Stomach smooth muscle (tissue), 2 donors: ENCODE results near the gene KIAA0319L.

ENCODE experiments used
- H3K27ac ChIP-seq: one replicate; pipeline ENCODE4 v1.7.0; 2013; ENCODE audit warnings: mild to moderate bottlenecking, low read length, inconsistent platforms
- H3K27me3 ChIP-seq, 2 donors: one replicate each; pipeline ENCODE4 v1.7.0; 2013; ENCODE audit warnings: low read length in 2 of 2; ENCODE audit not compliant: insufficient read depth in 2 of 2, control insufficient read depth in 1 of 2
- H3K36me3 ChIP-seq, 2 donors: one replicate each; pipeline ENCODE4 v1.7.0; 2013; ENCODE audit warnings: low read length in 2 of 2; ENCODE audit not compliant: control insufficient read depth in 2 of 2, insufficient read depth in 2 of 2
- H3K4me1 ChIP-seq: one replicate; pipeline ENCODE4 v1.7.0; 2013; ENCODE audit warnings: low read length; ENCODE audit not compliant: control insufficient read depth, insufficient read depth
- H3K4me3 ChIP-seq, 2 donors: one replicate each; pipeline ENCODE4 v1.7.0; 2013; ENCODE audit warnings: low read length in 2 of 2
- H3K9ac ChIP-seq, 2 donors: one replicate each; pipeline ENCODE4 v1.7.0; 2013; ENCODE audit warnings: low read length in 2 of 2, mild to moderate bottlenecking in 1 of 2
- H3K9me3 ChIP-seq, 2 donors: one replicate each; pipeline ENCODE4 v1.7.0; 2013; ENCODE audit warnings: low read length in 2 of 2; ENCODE audit not compliant: control insufficient read depth in 2 of 2
- donor health status: healthy.
- donor health status: Pancreatic carcinoma.

The KIAA0319L gene

DNA sequence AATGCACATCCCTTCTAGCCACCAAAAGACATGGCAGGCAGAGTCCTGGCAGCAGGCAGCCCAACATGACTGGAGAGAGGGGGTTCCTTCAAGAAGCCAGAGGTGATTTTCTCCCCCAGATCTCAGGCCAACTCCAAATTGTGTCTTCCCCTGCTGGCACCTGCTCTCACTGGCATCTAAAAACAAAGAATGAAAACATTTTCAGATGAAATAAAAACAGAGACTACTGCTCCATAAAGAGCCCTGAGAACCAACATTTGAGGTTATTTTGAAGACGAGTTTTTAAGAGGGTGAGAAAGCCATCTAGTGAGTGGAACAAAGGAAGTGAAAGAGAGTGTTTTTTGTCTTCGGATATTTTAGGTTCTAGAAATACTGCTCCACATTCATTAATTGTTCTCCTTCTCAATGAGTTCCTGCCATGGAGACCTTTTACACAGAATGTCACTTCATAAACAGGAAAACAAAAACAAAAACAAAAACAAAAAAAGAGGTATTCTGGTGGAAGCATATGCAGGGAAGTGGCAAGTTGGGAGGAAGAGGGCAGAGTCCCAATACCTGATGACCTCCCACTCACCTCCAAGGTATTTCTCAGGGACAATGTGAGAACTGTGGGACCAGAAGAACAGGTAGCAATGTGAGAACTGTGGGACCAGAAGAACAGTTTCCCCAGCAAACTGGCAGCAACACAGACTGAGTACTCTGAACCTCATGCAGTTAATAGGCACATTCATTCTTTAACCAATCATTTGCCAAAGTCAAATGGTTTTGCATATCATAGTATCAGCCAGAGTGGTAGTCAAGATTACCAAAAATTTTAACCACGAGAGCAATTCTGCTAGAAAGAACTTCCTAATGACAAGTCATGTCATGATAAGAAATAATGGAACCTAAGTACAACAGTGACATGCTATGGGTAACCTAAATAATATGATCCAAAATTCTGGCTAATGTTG, 50.0 kb downstream of the KIAA0319L start:
- H3K4me3 ChIP-seq = no peak overlapping the region
- no peaks in the 10 kb centered on the region for H3K27me3 ChIP-seq
- H3K9me3 ChIP-seq = no peaks in the 10 kb centered on the region
- H3K9ac ChIP-seq = no peak overlapping the region
- H3K4me1 ChIP-seq = peaks cover 4% of the 10 kb centered on the region
- no peak overlapping the region for H3K27ac ChIP-seq
- peaks cover 9 to 10% of the 10 kb centered on the region in 2 donors for H3K36me3 ChIP-seq

DNA sequence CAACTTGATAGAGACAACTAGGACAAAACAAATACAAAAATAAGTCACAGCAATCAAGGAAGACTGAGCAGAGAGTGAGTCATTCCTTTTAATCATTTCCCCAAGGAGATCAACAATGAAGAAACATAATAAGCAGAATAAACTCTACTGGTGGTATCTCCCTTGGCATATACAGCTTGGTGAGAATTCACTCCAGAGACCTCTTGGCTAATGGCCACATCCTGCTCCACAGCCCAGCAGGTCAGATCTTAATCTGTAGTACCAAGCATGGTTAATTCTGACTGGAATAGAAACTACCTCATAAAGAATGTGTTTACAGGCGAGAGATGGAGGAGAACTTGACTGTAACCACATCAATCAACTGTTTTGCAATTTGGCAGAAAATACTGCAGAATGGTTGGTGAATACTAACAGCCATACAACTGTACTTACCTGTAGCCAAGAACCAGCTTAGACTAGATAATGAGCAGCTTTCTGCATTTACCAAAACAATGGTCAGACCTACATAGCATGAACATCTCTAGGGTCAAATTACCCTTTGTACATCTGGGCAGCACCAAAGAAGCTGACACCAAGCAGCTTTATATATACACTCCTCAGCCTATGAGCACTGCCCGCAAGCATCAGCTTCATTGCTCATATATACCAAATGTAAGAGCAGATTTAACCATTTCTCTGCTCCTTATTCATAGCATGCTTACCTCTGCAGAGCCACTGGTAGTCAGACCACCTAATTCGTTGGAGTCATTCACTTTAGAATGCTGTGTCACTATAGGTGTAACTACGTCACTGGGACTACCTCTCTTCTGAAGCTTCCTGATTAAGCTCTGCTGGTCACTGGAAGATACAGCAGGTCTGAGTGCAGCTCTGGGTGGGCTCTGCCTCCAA, 51.0 kb downstream of the KIAA0319L start:
- Histone ChIP-seq H3K9me3 (no peaks in the 10 kb centered on the region), H3K9ac (no peak overlapping the region), H3K27ac (no peak overlapping the region), H3K4me1 (peaks cover 4% of the 10 kb centered on the region), H3K27me3 (no peaks in the 10 kb centered on the region), H3K4me3 (no peak overlapping the region), H3K36me3 (peaks cover 9 to 10% of the 10 kb centered on the region in 2 donors)

DNA sequence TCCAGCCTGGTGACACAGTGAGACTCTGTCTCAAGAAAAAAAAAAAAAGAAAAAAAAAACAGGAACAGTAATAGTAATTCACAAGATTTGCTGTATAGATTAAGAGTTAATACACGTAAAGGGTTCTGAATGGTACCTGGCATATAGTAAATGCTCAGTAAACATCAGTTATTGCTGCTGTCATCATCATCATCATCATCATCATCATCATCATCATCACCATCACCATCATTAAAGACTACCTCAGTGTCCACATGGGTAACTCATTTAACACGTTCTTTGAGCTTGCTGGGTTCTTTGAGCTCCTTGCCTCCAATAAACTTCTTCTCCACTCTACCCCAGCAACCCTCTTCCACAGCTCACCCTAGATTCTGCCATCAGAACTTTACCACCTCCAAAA, 55.0 kb downstream of the KIAA0319L start:
- Histone ChIP-seq H3K9me3 (no peaks in the 10 kb centered on the region), H3K4me3 (no peak overlapping the region), H3K4me1 (no peaks in the 10 kb centered on the region), H3K27me3 (no peaks in the 10 kb centered on the region), H3K36me3 (peaks cover 9 to 10% of the 10 kb centered on the region in 2 donors), H3K27ac (no peak overlapping the region), H3K9ac (no peak overlapping the region)

DNA sequence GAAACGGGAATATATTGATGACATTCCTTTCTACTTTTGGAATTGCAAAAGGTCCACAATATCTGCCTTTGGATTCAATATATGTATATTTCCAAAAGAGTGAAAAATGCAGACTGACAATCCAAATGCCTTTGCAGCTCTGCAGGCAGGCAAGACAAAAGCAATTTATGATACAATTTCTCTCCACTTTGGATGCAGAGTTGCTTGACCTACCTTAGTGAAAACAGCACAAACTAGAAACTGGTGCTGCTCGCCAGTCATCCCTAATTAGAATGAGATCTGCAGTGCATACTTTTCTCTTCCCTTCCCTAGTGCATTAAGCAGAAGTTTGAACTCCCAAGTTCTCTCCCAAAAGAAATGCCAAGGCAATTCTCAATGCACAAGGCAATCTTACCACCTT, 56.8 kb downstream of the KIAA0319L start:
- Histone ChIP-seq H3K9ac (no peak overlapping the region), H3K4me1 (no peaks in the 10 kb centered on the region), H3K27ac (no peak overlapping the region), H3K27me3 (no peaks in the 10 kb centered on the region), H3K9me3 (no peaks in the 10 kb centered on the region), H3K36me3 (no peaks in the 10 kb centered on the region), H3K4me3 (no peak overlapping the region)

DNA sequence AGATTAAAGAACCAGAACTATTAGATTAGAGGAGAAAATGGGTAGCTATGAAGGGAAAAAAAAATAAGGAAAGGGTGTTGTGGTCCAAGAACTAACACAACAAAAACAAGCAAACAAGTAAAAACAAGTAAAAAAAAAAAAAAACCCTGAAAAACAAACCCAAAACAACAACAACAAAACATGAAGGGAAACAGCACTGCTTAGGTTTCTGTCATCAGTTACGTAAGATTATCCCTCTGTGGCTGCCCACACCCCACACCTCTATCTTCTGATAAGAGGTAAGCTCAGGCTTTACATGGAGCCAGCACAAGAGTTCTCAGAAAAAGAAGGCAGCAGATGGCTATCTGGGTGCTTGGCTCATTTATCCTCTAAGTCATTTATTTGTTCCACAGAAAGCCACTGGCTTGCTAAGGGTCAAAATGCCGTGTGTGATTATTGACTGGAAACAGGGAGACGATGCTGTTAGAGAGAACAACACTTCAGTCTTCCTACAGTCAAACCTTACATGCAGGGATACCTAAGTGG, 57.5 kb downstream of the KIAA0319L start:
- no peak overlapping the region for H3K9ac ChIP-seq
- H3K9me3 ChIP-seq = no peaks in the 10 kb centered on the region
- no peaks in the 10 kb centered on the region for H3K4me1 ChIP-seq
- no peaks in the 10 kb centered on the region for H3K27me3 ChIP-seq
- no peak overlapping the region for H3K27ac ChIP-seq
- H3K4me3 ChIP-seq = no peak overlapping the region
- H3K36me3 ChIP-seq = no peaks in the 10 kb centered on the region

DNA sequence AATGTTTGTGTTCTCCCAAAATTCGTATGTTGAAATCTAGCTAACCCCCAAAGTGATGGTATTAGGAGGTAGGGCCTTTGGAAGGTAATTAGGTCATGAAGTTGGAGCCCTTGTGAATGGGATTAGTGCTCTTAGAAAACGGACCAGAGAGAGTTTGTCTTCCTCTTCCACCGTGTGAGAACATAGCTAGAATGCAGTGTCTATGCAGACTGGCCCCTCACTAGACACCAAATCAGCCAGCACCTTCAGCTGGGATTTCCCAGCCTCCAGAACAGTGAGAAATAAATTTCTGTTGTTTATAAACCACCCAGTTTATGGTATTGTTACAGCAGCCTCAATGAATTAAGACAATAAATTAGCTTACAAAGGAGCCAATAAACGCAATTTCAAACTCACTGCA, 58.0 kb downstream of the KIAA0319L start:
- Histone ChIP-seq H3K36me3 (no peaks in the 10 kb centered on the region), H3K27me3 (no peaks in the 10 kb centered on the region), H3K9me3 (no peaks in the 10 kb centered on the region), H3K4me1 (no peaks in the 10 kb centered on the region), H3K4me3 (no peak overlapping the region), H3K27ac (no peak overlapping the region), H3K9ac (no peak overlapping the region)

DNA sequence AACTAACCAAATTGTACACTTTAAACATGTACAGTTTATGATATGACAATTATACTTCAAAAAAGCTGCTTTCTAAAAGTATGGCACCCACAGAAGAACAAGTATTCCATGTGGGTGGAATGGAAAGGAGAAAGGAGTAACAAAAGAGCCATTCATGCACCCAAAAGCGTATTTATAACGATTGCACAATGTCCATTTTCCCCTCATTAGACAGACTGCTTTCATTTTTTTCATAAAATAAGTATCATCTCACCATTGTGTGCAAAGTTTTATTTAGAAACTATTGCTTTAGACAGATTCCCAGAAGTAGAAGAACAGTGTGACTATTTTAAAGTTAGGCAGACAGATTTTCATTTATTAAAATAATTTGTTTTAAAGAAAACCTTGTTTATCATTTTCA, 59.6 kb downstream of the KIAA0319L start:
- H3K27ac ChIP-seq = no peak overlapping the region
- no peaks in the 10 kb centered on the region for H3K9me3 ChIP-seq
- H3K4me3 ChIP-seq = no peak overlapping the region

DNA sequence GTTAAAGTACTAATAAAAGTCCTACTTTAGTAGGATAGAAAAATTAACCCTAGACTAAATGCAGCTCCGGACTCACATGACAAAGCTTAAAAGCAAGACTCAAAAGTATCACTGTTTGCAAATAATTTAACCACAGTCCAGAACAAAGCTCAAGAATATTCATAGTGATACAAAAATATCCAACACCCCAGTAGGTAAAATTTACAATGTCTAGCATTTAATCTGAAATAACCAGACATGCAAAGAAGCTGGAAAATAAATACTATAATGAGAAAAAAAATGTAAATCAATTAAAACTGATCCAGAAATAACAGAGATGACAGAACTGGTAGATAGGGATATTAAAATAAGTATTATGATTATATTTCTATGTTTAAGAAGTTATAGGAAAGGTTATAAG, 67.0 kb downstream of the KIAA0319L start:
- Histone ChIP-seq H3K36me3 (no peaks in the 10 kb centered on the region), H3K4me3 (no peak overlapping the region), H3K4me1 (no peaks in the 10 kb centered on the region), H3K27me3 (no peaks in the 10 kb centered on the region), H3K27ac (no peak overlapping the region), H3K9ac (no peak overlapping the region), H3K9me3 (no peaks in the 10 kb centered on the region)

More for the DNA sequence above, 59.6 kb downstream of the KIAA0319L start:
- Histone ChIP-seq H3K27me3 (no peaks in the 10 kb centered on the region), H3K4me1 (no peaks in the 10 kb centered on the region), H3K36me3 (no peaks in the 10 kb centered on the region), H3K9ac (no peak overlapping the region)

DNA sequence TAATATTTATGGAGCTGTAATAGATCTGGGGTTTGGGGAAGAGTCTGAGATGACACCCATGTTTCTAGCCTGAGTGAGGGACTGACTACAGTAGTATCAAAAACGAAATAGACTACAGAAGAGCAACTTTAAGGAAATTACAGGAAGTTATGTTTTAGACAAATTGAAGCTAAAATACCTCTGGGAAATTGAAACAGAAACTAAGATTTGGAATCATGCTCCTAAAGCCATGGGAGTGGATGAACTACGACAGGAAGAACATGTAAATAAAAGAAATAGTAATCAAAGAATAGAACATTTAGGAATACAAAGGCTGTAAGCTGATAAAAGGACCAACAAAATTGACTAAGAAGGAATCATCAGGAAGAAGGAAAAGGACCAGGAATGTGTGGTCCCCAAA, 68.9 kb downstream of the KIAA0319L start:
- no peak overlapping the region for H3K9ac ChIP-seq
- peak overlapping the region in 1 of 2 donors; percentile 8 for H3K4me3 ChIP-seq
- no peaks in the 10 kb centered on the region for H3K27me3 ChIP-seq
- no peaks in the 10 kb centered on the region for H3K36me3 ChIP-seq
- H3K9me3 ChIP-seq = no peaks in the 10 kb centered on the region
- H3K27ac ChIP-seq = no peak overlapping the region
- H3K4me1 ChIP-seq = no peaks in the 10 kb centered on the region

DNA sequence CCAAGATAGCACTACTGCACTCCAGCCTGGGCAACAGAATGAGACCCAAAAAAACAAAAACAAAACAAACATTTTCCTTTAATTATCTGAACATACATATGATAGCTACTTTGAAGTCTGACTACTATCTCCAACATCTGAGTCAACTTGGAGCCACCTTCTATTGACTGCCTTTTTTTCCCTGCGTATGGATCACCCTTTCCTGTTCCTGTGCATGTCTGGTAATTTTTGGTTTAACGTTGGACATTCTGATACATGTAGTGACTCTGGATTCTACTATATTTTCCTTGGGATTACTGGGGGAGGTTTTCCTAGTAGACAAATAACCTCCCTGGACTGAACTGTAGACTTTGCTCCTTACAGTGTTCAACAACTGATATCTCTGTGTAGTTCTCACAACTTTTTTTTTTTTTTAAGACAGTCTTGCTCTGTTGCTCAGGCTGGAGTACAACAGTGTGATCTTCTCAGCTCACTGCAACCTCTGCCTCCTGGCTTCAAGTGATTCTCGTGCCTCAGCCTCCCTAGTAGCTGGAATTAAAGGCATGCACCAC, 70.3 kb downstream of the KIAA0319L start:
- no peaks in the 10 kb centered on the region for H3K9me3 ChIP-seq
- no peak overlapping the region for H3K9ac ChIP-seq
- no peaks in the 10 kb centered on the region for H3K27me3 ChIP-seq
- H3K36me3 ChIP-seq = no peaks in the 10 kb centered on the region
- no peak overlapping the region for H3K4me3 ChIP-seq
- no peaks in the 10 kb centered on the region for H3K4me1 ChIP-seq
- no peak overlapping the region for H3K27ac ChIP-seq
